Omental fat pad (tissue), 4 donors: ENCODE data around the gene TDRD9. TPM values are rescaled to one million over a fixed set of nuclear protein-coding genes. Genes with fewer than 3 reads are reported as not detected.
A peak's percentile ranks its signal among the peaks of the same experiment; 100 is the strongest.
"Not testable (repeated sequence)": the region's sequence is repeated elsewhere in the genome, so short reads cannot be mapped to it uniquely, and the experiment has no call there.

Experiments
- ATAC-seq: fragments of 150-250 bp; one replicate; pipeline ENCODE4 v1.9.1; 2016; ENCODE audit warnings: mild to moderate bottlenecking, moderate library complexity; ENCODE audit not compliant: low FRiP score
- DNase-seq: peaks from one replicate; pipeline ENCODE4 v3.0.0-alpha.2; 2019; ENCODE audit warnings: low spot score
- CTCF ChIP-seq, 3 donors: fragments of 450-650 bp; IDR thresholded peaks; one replicate each; pipeline ENCODE4 v1.5.1; 2016 to 2017; ENCODE audit warnings: antibody characterized with exemption in 3 of 3, mild to moderate bottlenecking in 3 of 3, moderate library complexity in 2 of 3
- total RNA-seq, 4 donors: library from RNA; depleted of rRNA; stranded (reverse); fragments of >200 nt; gene quantifications; one replicate each; pipeline ENCODE4 v1.1.0, GENCODE V29; 2016

TDRD9 gene
- total RNA-seq, 4 donors from 2014 or later, result 0.28 to 8.0 (median 1.1) TPM

DNA sequence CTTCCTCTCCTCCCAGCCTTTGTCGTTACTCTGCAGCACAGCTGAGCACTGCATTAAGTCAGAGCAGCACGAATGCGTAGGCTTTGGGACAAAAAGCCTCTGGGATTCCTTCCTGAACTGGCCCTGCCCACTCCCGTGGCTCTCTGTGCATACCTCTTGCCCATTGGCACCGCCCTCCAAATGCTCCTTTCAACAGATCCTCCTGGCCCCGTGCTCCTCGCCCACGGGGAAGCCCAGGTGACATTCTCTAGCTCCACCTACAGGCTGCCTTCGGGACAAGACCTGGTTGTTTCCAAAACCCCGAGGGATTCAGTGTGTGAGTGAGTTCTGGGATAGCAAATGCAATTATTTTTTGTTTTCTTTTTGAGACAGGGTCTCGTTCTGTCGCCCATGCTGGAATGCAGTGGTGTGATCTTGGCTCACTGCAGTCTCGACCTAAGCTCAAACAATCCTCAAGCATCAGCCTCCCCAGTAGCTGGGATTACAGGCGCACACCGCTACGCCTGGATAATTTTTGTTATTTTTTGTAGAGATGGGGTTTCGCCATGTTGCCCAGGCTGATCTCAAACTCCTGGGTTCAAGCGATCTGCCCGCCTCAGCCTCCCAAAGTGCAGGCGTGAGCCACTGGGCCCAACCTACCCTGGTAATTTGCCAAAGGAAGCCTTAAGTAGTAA lies 17.9 kb upstream of the TDRD9 start:
- ATAC-seq (peak; percentile 99), DNase-seq (peak; percentile 66)
- no peak for TF ChIP-seq CTCF (IDR thresholded peaks at IDR 0.05)

DNA sequence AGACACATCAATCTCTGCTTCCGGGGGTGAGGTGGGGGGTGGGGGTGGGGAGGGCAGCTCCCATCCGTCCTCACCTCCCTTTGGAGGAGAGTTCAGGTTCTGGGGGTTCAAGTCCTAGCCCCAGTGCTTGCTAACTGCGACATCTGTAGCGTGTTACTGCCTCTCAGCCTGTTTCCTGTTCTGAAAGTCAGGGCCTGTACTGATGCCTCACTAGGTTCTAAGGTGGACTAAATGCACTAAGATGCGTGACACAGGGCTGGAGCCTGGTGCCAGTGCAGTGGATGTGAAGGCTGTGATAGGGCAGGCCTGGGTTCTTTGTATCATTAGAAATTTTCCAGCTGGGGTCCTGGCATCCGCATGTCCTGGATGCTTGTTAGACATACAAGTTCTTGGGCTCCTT lies 17.3 kb upstream of the TDRD9 start:
- DNase-seq (no peak), ATAC-seq (no peak)
- TF ChIP-seq CTCF (IDR thresholded peaks at IDR 0.05), result no peak

DNA sequence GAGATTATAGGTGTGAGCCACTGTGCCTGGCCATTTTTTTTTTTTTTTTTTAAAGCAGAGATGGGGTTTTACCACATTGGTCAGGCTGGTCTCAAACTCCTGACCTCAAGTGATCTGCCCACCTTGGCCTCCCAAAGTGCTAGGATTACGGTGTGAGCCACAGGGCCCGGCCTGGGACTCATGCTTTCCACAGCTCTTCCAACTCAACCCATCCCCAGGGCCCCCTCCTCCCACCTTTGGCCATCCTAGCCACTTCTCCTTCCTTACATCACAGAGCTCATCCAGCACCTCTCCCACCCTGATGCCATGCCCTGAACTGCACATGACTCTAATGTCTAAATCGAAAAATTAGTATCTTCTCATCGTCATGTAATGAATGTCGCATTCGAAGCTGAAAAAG lies 12.6 kb upstream of the TDRD9 start:
- no peak for TF ChIP-seq CTCF (IDR thresholded peaks at IDR 0.05)
- no peak for ATAC-seq
- no peak for DNase-seq

- ATAC-seq, result no peak
- no peak for DNase-seq
- TF ChIP-seq CTCF (IDR thresholded peaks at IDR 0.05), result no peak
These were observed 11.5 kb upstream of the TDRD9 start for GRCh38 chr14:103916636-103917262.

GRCh38 chr14:103920981-103921854 lies 7.0 kb upstream of the TDRD9 start:
- ATAC-seq (peak; percentile 99), DNase-seq (peak; percentile 66)
- TF ChIP-seq CTCF (IDR thresholded peaks at IDR 0.05), result peak in 2 of 3 donors; percentile 68 to 81

DNA sequence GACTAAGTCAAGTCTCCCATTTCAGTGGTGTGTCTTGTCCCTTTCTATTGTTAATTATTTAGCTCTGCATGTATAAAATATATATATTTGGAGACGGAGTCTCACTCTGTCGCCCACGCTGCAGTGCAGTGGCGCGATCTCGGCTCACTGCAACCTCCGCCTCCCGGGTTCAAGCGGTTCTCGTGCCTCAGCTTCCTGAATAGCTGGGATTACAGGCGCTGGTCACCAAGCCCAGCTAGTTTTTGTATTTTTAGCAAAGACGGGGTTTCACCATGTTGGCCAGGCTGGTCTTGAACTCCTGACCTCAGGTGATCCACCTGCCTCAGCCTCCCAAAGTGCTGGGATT lies 6.4 kb upstream of the TDRD9 start:
- DNase-seq, ATAC-seq: not testable (repeated sequence)

DNA sequence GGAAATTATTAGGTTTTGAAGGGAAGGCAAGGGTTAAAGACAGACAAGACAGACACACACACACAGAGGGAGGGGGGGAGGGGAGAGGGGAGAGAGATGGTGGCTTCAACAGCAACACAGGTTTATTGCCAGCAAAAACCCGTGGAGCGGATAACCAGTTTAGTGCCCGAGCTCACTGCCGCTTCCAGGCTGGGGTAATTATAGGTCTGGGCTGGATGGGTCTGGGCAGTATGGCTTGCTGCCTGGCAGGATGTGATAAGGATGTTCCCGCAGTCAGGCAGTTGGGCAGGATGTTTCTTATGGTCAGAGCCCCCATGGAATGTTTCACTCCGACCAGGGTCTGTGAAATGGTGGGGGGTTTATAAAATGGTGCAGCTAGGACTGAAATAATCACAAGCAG lies 4.4 kb upstream of the TDRD9 start:
- DNase-seq, result no peak
- no peak for ATAC-seq
- TF ChIP-seq CTCF (IDR thresholded peaks at IDR 0.05), result no peak
